Right cardiac atrium (tissue), 5 donors: Measurements from ENCODE around the gene TMEM120B. TPM values are rescaled to one million over a fixed set of nuclear protein-coding genes. Genes with fewer than 3 reads are reported as not detected.
A peak's percentile ranks its signal among the peaks of the same experiment; 100 is the strongest.
"Not testable (repeated sequence)": the region's sequence is repeated elsewhere in the genome, so short reads cannot be mapped to it uniquely, and the experiment has no call there.

Experiments
- ATAC-seq, 2 donors: fragments of 200-7000 bp; cut with Tn5 transposase; one replicate each; pipeline versions ENCODE4 v1.8.0 to v1.9.1; 2020; ENCODE audit warnings: moderate library complexity in 2 of 2, mild to moderate bottlenecking in 1 of 2
- DNase-seq, 3 donors: peaks; one replicate each; pipeline ENCODE4 v3.0.0-alpha.2; 2020
- H3K27ac ChIP-seq: one replicate; pipeline ENCODE4 v1.5.1; 2013; ENCODE audit warnings: mild to moderate bottlenecking, low read length, control low read depth, moderate library complexity
- H3K27me3 ChIP-seq: one replicate; pipeline ENCODE4 v1.6.1; 2013; ENCODE audit not compliant: control insufficient read depth, insufficient read depth
- H3K4me1 ChIP-seq: one replicate; pipeline ENCODE4 v1.6.1; 2013; ENCODE audit warnings: low read length; ENCODE audit not compliant: control insufficient read depth, insufficient read depth
- H3K4me3 ChIP-seq: one replicate; pipeline ENCODE4 v1.5.1; 2013; ENCODE audit warnings: low read length, control low read depth
- H3K9me3 ChIP-seq: one replicate; pipeline ENCODE4 v1.6.1; 2013; ENCODE audit warnings: low read length; ENCODE audit not compliant: control insufficient read depth
- WGBS: extraction: QIAGEN DNeasy Blood & Tissue Kit; methylation state at CpG from one replicate; pipeline ENCODE4 v1.1.7; 2013; 5-methylcytosine and 5-hydroxymethylcytosine counted together
- intact Hi-C, 4 donors: fragments of 100-400 bp; cut with DNase I; formaldehyde crosslinking; loops; one replicate each; pipeline versions ENCODE4 v1.11.0 to v1.14.0; 2022 to 2023
- polyA plus RNA-seq: library from polyadenylated mRNA; stranded (reverse); fragments of 200-250 nt; gene quantifications from one replicate; pipeline ENCODE4 v1.2.3, GENCODE V29; 2013
- total RNA-seq, 4 donors: library from RNA; stranded (reverse); fragmentation: NEBNext Ultra II Directional; extraction: Animal tissue kit (Norgen Biotek cat#: 25700); gene quantifications; one replicate each; pipeline ENCODE4 v1.2.1, GENCODE V29; 2021
- donor health status: healthy with polysubstance abuse.
- donor health status: DM: no; HTN: yes; CAD: no.
- donor health status: DM: no; HTN: no; CAD: no.
- donor health status: DM: no; HTN: yes; CAD: no; lungs with severe emphysema.
- donor health status: DM: yes; HTN: yes; CAD: no.

Gene TMEM120B
- total and polyA plus RNA-seq, 5 donors = 5.8 to 7.6 (median 6.7) TPM

GRCh38 chr12:121741743-121742142 lies 29.2 kb downstream of the TMEM120B start:
- intact Hi-C loops = no loop called here
- Histone ChIP-seq H3K27me3 (no peaks in the 10 kb centered on the region), H3K4me1 (no peaks in the 10 kb centered on the region), H3K4me3 (no peak overlapping the region), H3K9me3 (no peaks in the 10 kb centered on the region), H3K27ac (no peak overlapping the region)
- no peak for DNase-seq
- no peak for ATAC-seq
- 83% methylated on average over 6 of the region's 6 CpGs for WGBS

- H3K4me3 ChIP-seq, intact Hi-C loops, DNase-seq, H3K27ac ChIP-seq, ATAC-seq, H3K27me3 ChIP-seq, H3K9me3 ChIP-seq, H3K4me1 ChIP-seq: not testable (repeated sequence)
- WGBS = 95% methylated on average over 5 of the region's 5 CpGs
These were observed 33.0 kb downstream of the TMEM120B start for GRCh38 chr12:121745545-121745944.

- no peak overlapping the region for H3K27ac ChIP-seq
These were observed 35.6 kb downstream of the TMEM120B start for GRCh38 chr12:121748218-121748570.

GRCh38 chr12:121748571-121749265 lies 36.2 kb downstream of the TMEM120B start:
- no peaks in the 10 kb centered on the region for H3K27me3 ChIP-seq
- no peaks in the 10 kb centered on the region for H3K9me3 ChIP-seq
- H3K27ac ChIP-seq = peak overlapping the region; percentile 15
- DNase-seq = peak in 2 of 3 donors; percentile 40 to 66
- 29% methylated on average over 17 of the region's 17 CpGs for WGBS
- H3K4me1 ChIP-seq = no peaks in the 10 kb centered on the region
- no peak overlapping the region for H3K4me3 ChIP-seq
- intact Hi-C loops = no loop called here
- peak; percentile 88 to 91 for ATAC-seq

More at GRCh38 chr12:121748218-121748570, 35.6 kb downstream of the TMEM120B start:
- no peaks in the 10 kb centered on the region for H3K27me3 ChIP-seq
- 68% methylated on average over 13 of the region's 13 CpGs for WGBS
- H3K9me3 ChIP-seq = no peaks in the 10 kb centered on the region
- H3K4me1 ChIP-seq = no peaks in the 10 kb centered on the region
- no peak overlapping the region for H3K4me3 ChIP-seq
- DNase-seq (no peak), ATAC-seq (peak; percentile 8 to 9)
- intact Hi-C loops = no loop called here

GRCh38 chr12:121749267-121749666 lies 36.7 kb downstream of the TMEM120B start:
- H3K27ac ChIP-seq = no peak overlapping the region
- intact Hi-C loops = no loop called here
- ATAC-seq (no peak), DNase-seq (no peak)
- H3K4me3 ChIP-seq = no peak overlapping the region
- H3K9me3 ChIP-seq = no peaks in the 10 kb centered on the region
- no peaks in the 10 kb centered on the region for H3K4me1 ChIP-seq
- H3K27me3 ChIP-seq = no peaks in the 10 kb centered on the region
- 79% methylated on average over 10 of the region's 10 CpGs for WGBS

- H3K27ac ChIP-seq = no peak overlapping the region
- ATAC-seq (peak in 1 of 2 donors; percentile 7), DNase-seq (no peak)
- H3K4me3 ChIP-seq = no peak overlapping the region
- H3K4me1 ChIP-seq = no peaks in the 10 kb centered on the region
- intact Hi-C loops = no loop called here
- H3K27me3 ChIP-seq = no peaks in the 10 kb centered on the region
- no peaks in the 10 kb centered on the region for H3K9me3 ChIP-seq
- WGBS = 0% methylated on average over 1 of the region's 1 CpG
These were observed 38.0 kb downstream of the TMEM120B start for GRCh38 chr12:121750507-121750955.

- no peaks in the 10 kb centered on the region for H3K4me1 ChIP-seq
- DNase-seq = no peak
- H3K4me3 ChIP-seq = no peak overlapping the region
- no peaks in the 10 kb centered on the region for H3K27me3 ChIP-seq
- no peaks in the 10 kb centered on the region for H3K9me3 ChIP-seq
- peak in 1 of 2 donors; percentile 4 for ATAC-seq
- intact Hi-C loops = no loop called here
- H3K27ac ChIP-seq = no peak overlapping the region
- 94% methylated on average over 1 of the region's 1 CpG for WGBS
These were observed 38.5 kb downstream of the TMEM120B start for GRCh38 chr12:121751034-121751433.

GRCh38 chr12:121751749-121752351 lies 39.3 kb downstream of the TMEM120B start:
- Histone ChIP-seq H3K4me3 (no peak overlapping the region), H3K27ac (no peak overlapping the region), H3K27me3 (no peaks in the 10 kb centered on the region), H3K4me1 (no peaks in the 10 kb centered on the region), H3K9me3 (no peaks in the 10 kb centered on the region)
- ATAC-seq = no peak
- DNase-seq = no peak
- WGBS = 95% methylated on average over 12 of the region's 12 CpGs
- intact Hi-C loops = no loop called here

GRCh38 chr12:121753844-121754264 lies 41.3 kb downstream of the TMEM120B start:
- Histone ChIP-seq H3K27ac (no peak overlapping the region), H3K4me1 (no peaks in the 10 kb centered on the region), H3K4me3 (no peak overlapping the region), H3K9me3 (no peaks in the 10 kb centered on the region), H3K27me3 (no peaks in the 10 kb centered on the region)
- WGBS = 56% methylated on average over 12 of the region's 12 CpGs
- ATAC-seq (peak; percentile 43 to 65), DNase-seq (peak; percentile 50 to 75 (median 60))
- intact Hi-C loops = no loop called here

- Histone ChIP-seq H3K4me3 (no peak overlapping the region), H3K27ac (no peak overlapping the region), H3K27me3 (no peaks in the 10 kb centered on the region), H3K9me3 (no peaks in the 10 kb centered on the region), H3K4me1 (no peaks in the 10 kb centered on the region)
- DNase-seq (no peak), ATAC-seq (no peak)
- WGBS = 95% methylated on average over 11 of the region's 11 CpGs
- intact Hi-C loops = no loop called here
These were observed 42.3 kb downstream of the TMEM120B start for GRCh38 chr12:121754836-121755235.

GRCh38 chr12:121755591-121755990 lies 43.0 kb downstream of the TMEM120B start:
- Histone ChIP-seq H3K27me3 (no peaks in the 10 kb centered on the region), H3K4me3 (no peak overlapping the region), H3K9me3 (no peaks in the 10 kb centered on the region), H3K27ac (no peak overlapping the region), H3K4me1 (no peaks in the 10 kb centered on the region)
- no peak for ATAC-seq
- no peak for DNase-seq
- 94% methylated on average over 3 of the region's 3 CpGs for WGBS
- intact Hi-C loops = no loop called here
